WTC11 (cell line): Measurements from ENCODE around the gene GPC5. TPM values are rescaled to one million over a fixed set of nuclear protein-coding genes. Genes with fewer than 3 reads are reported as not detected.
A peak's percentile ranks its signal among the peaks of the same experiment; 100 is the strongest.

Source experiments
- ATAC-seq: fragments of 200-7000 bp; cut with Tn5 transposase; 2 replicates; pipeline ENCODE4 v1.10.0; 2021; ENCODE audit warnings: mild to moderate bottlenecking, moderate library complexity
- CTCF ChIA-PET: fragments of 300-600 bp; sonication (Branson Sonifier 250); formaldehyde crosslinking; loops from one replicate; lab custom pipeline; 2021; ENCODE audit warnings: antibody characterized with exemption; lab: Charles Lee
- POLR2A ChIA-PET: fragments of 350-600 bp; sonication (Branson Sonifier 250); formaldehyde crosslinking; loops from one replicate; lab custom pipeline; 2021; ENCODE audit warnings: antibody characterized with exemption; lab: Charles Lee
- DNase-seq: peaks from one replicate; pipeline ENCODE4 v3.0.0; 2021; ENCODE audit warnings: low spot score
- H3K27ac Mint-ChIP-seq: 2 replicates; pipeline ENCODE4 v1.8.0; 2021; ENCODE audit warnings: mixed read lengths
- H3K27me3 Mint-ChIP-seq: 2 replicates; pipeline ENCODE4 v1.8.0; 2021; ENCODE audit warnings: low read depth, mild to moderate bottlenecking, moderate library complexity, mixed read lengths
- H3K36me3 Mint-ChIP-seq: 2 replicates; pipeline ENCODE4 v1.8.0; 2021; ENCODE audit warnings: mixed read lengths
- H3K4me1 Mint-ChIP-seq: 2 replicates; pipeline ENCODE4 v1.8.0; 2022; ENCODE audit warnings: mixed read lengths
- H3K4me3 Mint-ChIP-seq: 2 replicates; pipeline ENCODE4 v1.8.0; 2021; ENCODE audit warnings: mild to moderate bottlenecking, moderate library complexity, mixed read lengths
- H3K9me3 Mint-ChIP-seq: 2 replicates; pipeline ENCODE4 v1.8.0; 2021; ENCODE audit warnings: mixed read lengths
- EMX1 ChIP-seq: fragments of 250-450 bp; sonication (Bioruptor Pico); IDR thresholded peaks from 2 replicates; pipeline ENCODE4 v1.8.0; 2021; ENCODE audit warnings: mild to moderate bottlenecking
- ESRRA ChIP-seq: sonication (generic); formaldehyde crosslinking; IDR thresholded peaks from 2 replicates; pipeline ENCODE4 v1.8.1; 2022; ENCODE audit warnings: mild to moderate bottlenecking, missing genetic modification reagents, borderline replicate concordance
- FOXK1 ChIP-seq: sonication (generic); formaldehyde crosslinking; IDR thresholded peaks from 2 replicates; pipeline ENCODE4 v1.8.0; 2022; ENCODE audit warnings: mild to moderate bottlenecking, moderate library complexity, missing genetic modification reagents
- MXD4 ChIP-seq: fragments of 250-450 bp; sonication (Bioruptor Pico); IDR thresholded peaks from 2 replicates; pipeline ENCODE4 v1.8.0; 2021; ENCODE audit warnings: mild to moderate bottlenecking, moderate library complexity, borderline replicate concordance
- PRRX2 ChIP-seq: fragments of 250-450 bp; sonication (Bioruptor Pico); IDR thresholded peaks from 2 replicates; pipeline ENCODE4 v1.8.0; 2021; ENCODE audit warnings: mild to moderate bottlenecking
- TEAD4 ChIP-seq: sonication (generic); formaldehyde crosslinking; IDR thresholded peaks from 2 replicates; pipeline ENCODE4 v1.8.0; 2022; ENCODE audit warnings: mild to moderate bottlenecking, missing genetic modification reagents
- ZNF396 ChIP-seq: fragments of 250-450 bp; sonication (Bioruptor Pico); IDR thresholded peaks from 2 replicates; pipeline ENCODE4 v1.8.0; 2021; ENCODE audit warnings: mild to moderate bottlenecking, moderate library complexity, borderline replicate concordance
- total RNA-seq: library from RNA; stranded (reverse); gene quantifications from 3 replicates; pipeline ENCODE4 v1.2.3, GENCODE V29; 2021
- TF ChIP-seq, protein P1 (sequence below): fragments of 250-450 bp; sonication (Bioruptor Pico); IDR thresholded peaks from 2 replicates; pipeline ENCODE4 v2.1.2; 2022; ENCODE audit warnings: mild to moderate bottlenecking, moderate library complexity
- TF ChIP-seq, protein P2 (sequence below): sonication (generic); formaldehyde crosslinking; IDR thresholded peaks from 2 replicates; pipeline ENCODE4 v1.8.1; 2023; ENCODE audit warnings: mild to moderate bottlenecking, missing genetic modification reagents
- TF ChIP-seq, protein P3 (sequence below): fragments of 250-450 bp; sonication (Bioruptor Pico); conservative IDR thresholded peaks from 2 replicates; pipeline ENCODE4 v1.9.0; 2021; ENCODE audit warnings: mild to moderate bottlenecking
- TF ChIP-seq, protein P4 (sequence below): sonication (generic); formaldehyde crosslinking; IDR thresholded peaks from 2 replicates; pipeline ENCODE4 v1.8.0; 2022; ENCODE audit warnings: mild to moderate bottlenecking, missing genetic modification reagents
- TF ChIP-seq, protein P5 (sequence below): sonication (generic); formaldehyde crosslinking; IDR thresholded peaks from 2 replicates; pipeline ENCODE4 v1.8.1; 2023; ENCODE audit warnings: mild to moderate bottlenecking, missing genetic modification reagents, moderate library complexity
- TF ChIP-seq, protein P6 (sequence below): sonication (generic); formaldehyde crosslinking; IDR thresholded peaks from 2 replicates; pipeline ENCODE4 v1.8.1; 2022; ENCODE audit warnings: low read depth, missing genetic modification reagents, borderline replicate concordance
- TF ChIP-seq, protein P7 (sequence below): sonication (generic); formaldehyde crosslinking; IDR thresholded peaks from 2 replicates; pipeline ENCODE4 v1.8.0; 2023; ENCODE audit warnings: missing genetic modification reagents, mild to moderate bottlenecking, borderline replicate concordance

Gene GPC5
- total RNA-seq, 1 experiment from 2014 or later: 0.46 TPM

DNA sequence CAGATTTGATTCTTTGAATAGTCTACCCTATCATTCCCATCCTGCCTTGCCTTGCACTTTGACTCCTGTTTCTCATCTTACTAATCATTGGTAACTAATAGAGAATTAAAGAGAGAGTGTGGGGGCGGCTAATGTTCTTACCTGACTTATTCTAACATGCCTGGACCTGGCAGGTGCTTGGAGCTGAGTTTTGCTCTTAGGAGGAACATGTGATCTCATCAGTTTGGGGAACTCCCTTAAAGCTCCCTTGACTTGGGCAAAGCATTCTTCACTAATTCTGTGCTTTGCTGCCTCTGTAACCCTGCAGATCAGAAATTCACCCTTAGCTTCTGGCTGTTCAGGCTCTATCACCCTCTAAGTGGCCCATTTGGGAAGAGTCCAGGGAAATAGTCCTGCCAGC, 861.1 kb downstream of the GPC5 start (continued):
- TF ChIP-seq, protein P1, sequence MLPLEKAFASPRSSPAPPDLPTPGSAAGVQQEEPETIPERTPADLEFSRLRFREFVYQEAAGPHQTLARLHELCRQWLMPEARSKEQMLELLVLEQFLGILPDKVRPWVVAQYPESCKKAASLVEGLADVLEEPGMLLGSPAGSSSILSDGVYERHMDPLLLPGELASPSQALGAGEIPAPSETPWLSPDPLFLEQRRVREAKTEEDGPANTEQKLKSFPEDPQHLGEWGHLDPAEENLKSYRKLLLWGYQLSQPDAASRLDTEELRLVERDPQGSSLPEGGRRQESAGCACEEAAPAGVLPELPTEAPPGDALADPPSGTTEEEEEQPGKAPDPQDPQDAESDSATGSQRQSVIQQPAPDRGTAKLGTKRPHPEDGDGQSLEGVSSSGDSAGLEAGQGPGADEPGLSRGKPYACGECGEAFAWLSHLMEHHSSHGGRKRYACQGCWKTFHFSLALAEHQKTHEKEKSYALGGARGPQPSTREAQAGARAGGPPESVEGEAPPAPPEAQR (CRISPR knock-in tag): no peak

DNA sequence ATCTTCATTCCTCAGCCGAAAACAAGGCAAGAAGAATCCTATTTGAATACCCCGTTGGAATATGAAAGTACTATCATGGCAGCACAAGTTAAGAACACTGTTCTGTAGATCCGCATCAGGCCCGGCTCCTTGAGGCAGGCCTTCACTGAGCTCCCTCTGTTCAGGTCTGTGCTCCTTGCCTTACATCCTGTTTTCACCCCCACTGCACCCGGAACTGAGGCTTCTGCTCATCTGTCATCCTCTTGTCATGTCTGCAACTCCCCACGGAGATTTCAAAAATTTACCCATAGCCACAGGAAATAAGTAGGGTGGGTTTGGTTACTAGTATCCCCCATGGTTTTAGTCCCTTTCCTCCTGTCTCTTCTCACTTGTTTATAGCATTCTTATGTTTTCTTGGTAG, 861.9 kb downstream of the GPC5 start:
- no peak for DNase-seq
- Mint-ChIP-seq H3K9me3 (no peaks in the 10 kb centered on the region), H3K4me3 (no peak overlapping the region), H3K36me3 (no peaks in the 10 kb centered on the region), H3K4me1 (peaks cover 16% of the 10 kb centered on the region), H3K27ac (no peak overlapping the region), H3K27me3 (no peaks in the 10 kb centered on the region)
- ATAC-seq: peak; percentile 62; the same call in 1 of the 2 replicates
- ChIA-PET CTCF (no interaction called here), POLR2A (no interaction called here)
- no peak for TF ChIP-seq EMX1
- no peak for TF ChIP-seq TEAD4 (CRISPR knock-in tag)
- TF ChIP-seq, protein P2, sequence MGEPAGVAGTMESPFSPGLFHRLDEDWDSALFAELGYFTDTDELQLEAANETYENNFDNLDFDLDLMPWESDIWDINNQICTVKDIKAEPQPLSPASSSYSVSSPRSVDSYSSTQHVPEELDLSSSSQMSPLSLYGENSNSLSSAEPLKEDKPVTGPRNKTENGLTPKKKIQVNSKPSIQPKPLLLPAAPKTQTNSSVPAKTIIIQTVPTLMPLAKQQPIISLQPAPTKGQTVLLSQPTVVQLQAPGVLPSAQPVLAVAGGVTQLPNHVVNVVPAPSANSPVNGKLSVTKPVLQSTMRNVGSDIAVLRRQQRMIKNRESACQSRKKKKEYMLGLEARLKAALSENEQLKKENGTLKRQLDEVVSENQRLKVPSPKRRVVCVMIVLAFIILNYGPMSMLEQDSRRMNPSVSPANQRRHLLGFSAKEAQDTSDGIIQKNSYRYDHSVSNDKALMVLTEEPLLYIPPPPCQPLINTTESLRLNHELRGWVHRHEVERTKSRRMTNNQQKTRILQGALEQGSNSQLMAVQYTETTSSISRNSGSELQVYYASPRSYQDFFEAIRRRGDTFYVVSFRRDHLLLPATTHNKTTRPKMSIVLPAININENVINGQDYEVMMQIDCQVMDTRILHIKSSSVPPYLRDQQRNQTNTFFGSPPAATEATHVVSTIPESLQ (CRISPR knock-in tag): no peak
- TF ChIP-seq PRRX2: no peak
- TF ChIP-seq FOXK1 (CRISPR knock-in tag): no peak
- TF ChIP-seq, protein P3, sequence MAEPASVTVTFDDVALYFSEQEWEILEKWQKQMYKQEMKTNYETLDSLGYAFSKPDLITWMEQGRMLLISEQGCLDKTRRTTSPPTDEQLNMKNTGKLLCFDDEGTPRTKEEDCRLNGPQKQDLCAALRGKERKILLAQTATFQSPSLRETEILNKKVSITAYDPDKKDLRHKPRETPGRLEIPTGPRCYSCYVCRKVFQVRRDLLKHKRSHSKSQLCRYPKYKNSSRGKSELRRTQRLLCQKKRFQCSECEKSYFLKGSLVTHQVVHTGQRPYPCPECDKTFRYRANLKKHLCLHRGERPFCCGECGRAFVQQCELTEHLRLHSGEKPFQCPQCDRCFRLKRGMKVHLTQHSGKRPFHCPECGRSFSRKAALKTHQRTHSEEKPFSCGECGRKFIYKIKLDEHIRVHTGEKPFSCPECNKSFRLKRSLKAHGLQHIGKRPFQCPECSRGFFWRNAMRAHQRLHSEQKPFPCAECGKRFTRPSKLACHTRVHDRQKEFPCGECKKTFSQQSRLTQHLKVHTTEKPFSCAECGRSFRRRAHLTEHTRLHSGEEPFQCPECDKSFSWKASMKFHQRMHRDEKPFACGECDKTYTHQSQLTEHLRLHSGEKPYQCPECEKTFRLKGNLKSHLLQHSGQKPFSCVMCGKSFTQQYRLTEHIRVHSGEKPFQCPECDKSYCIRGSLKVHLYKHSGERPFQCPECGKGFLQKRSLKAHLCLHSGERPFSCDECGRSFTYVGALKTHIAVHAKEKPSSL: no peak
- TF ChIP-seq, protein P4, sequence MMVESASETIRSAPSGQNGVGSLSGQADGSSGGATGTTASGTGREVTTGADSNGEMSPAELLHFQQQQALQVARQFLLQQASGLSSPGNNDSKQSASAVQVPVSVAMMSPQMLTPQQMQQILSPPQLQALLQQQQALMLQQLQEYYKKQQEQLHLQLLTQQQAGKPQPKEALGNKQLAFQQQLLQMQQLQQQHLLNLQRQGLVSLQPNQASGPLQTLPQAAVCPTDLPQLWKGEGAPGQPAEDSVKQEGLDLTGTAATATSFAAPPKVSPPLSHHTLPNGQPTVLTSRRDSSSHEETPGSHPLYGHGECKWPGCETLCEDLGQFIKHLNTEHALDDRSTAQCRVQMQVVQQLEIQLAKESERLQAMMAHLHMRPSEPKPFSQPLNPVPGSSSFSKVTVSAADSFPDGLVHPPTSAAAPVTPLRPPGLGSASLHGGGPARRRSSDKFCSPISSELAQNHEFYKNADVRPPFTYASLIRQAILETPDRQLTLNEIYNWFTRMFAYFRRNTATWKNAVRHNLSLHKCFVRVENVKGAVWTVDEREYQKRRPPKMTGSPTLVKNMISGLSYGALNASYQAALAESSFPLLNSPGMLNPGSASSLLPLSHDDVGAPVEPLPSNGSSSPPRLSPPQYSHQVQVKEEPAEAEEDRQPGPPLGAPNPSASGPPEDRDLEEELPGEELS (CRISPR knock-in tag): no peak
- no peak for TF ChIP-seq ZNF396
- no peak for TF ChIP-seq ESRRA (CRISPR knock-in tag)
- TF ChIP-seq, protein P5, sequence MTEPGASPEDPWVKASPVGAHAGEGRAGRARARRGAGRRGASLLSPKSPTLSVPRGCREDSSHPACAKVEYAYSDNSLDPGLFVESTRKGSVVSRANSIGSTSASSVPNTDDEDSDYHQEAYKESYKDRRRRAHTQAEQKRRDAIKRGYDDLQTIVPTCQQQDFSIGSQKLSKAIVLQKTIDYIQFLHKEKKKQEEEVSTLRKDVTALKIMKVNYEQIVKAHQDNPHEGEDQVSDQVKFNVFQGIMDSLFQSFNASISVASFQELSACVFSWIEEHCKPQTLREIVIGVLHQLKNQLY (CRISPR knock-in tag): no peak
- TF ChIP-seq, protein P6, sequence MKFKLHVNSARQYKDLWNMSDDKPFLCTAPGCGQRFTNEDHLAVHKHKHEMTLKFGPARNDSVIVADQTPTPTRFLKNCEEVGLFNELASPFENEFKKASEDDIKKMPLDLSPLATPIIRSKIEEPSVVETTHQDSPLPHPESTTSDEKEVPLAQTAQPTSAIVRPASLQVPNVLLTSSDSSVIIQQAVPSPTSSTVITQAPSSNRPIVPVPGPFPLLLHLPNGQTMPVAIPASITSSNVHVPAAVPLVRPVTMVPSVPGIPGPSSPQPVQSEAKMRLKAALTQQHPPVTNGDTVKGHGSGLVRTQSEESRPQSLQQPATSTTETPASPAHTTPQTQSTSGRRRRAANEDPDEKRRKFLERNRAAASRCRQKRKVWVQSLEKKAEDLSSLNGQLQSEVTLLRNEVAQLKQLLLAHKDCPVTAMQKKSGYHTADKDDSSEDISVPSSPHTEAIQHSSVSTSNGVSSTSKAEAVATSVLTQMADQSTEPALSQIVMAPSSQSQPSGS: no peak

DNA sequence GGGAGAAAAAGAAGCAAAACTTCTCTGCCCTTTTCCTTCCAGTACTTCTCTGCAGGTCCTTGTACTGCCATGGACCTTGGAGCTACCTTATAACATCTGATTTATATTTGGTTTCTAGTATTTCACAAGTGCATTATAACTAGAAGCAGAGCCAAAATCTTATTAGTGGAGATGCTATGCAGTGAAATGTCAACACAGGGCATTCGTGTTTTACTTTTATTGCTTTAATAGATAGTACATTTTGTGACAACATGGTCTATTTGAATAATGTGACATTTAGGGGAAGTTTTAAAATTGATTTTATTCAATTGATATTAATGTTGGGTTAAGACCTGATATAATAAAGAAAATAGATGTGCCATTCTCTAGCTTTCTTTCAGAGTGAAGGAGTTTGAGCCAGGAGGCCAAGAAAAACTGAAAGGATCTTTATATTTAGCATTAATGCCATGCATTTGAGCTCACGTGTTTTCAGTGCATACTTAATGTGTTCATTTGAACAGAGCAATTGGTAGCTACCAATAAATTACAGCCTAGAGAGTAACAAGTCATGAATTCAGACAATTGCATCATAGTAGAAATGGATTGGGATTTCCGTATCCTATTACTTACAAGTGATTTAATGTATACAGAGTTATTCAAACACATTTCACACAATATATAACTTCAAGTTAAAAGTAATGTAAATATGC, 863.8 kb downstream of the GPC5 start:
- peaks cover 27% of the 10 kb centered on the region for H3K4me1 Mint-ChIP-seq
- no peak for TF ChIP-seq MXD4 (CRISPR knock-in tag)
- TF ChIP-seq, protein P7, sequence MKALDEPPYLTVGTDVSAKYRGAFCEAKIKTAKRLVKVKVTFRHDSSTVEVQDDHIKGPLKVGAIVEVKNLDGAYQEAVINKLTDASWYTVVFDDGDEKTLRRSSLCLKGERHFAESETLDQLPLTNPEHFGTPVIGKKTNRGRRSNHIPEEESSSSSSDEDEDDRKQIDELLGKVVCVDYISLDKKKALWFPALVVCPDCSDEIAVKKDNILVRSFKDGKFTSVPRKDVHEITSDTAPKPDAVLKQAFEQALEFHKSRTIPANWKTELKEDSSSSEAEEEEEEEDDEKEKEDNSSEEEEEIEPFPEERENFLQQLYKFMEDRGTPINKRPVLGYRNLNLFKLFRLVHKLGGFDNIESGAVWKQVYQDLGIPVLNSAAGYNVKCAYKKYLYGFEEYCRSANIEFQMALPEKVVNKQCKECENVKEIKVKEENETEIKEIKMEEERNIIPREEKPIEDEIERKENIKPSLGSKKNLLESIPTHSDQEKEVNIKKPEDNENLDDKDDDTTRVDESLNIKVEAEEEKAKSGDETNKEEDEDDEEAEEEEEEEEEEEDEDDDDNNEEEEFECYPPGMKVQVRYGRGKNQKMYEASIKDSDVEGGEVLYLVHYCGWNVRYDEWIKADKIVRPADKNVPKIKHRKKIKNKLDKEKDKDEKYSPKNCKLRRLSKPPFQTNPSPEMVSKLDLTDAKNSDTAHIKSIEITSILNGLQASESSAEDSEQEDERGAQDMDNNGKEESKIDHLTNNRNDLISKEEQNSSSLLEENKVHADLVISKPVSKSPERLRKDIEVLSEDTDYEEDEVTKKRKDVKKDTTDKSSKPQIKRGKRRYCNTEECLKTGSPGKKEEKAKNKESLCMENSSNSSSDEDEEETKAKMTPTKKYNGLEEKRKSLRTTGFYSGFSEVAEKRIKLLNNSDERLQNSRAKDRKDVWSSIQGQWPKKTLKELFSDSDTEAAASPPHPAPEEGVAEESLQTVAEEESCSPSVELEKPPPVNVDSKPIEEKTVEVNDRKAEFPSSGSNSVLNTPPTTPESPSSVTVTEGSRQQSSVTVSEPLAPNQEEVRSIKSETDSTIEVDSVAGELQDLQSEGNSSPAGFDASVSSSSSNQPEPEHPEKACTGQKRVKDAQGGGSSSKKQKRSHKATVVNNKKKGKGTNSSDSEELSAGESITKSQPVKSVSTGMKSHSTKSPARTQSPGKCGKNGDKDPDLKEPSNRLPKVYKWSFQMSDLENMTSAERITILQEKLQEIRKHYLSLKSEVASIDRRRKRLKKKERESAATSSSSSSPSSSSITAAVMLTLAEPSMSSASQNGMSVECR (CRISPR knock-in tag): no peak

More for the DNA sequence above, 863.8 kb downstream of the GPC5 start:
- no peak overlapping the region for H3K4me3 Mint-ChIP-seq
- ATAC-seq (no peak), DNase-seq (no peak)
- H3K36me3 Mint-ChIP-seq: no peaks in the 10 kb centered on the region
- CTCF ChIA-PET: no interaction called here
- H3K27me3 Mint-ChIP-seq: no peaks in the 10 kb centered on the region
- no peaks in the 10 kb centered on the region for H3K9me3 Mint-ChIP-seq
- no peak overlapping the region for H3K27ac Mint-ChIP-seq
- POLR2A ChIA-PET: no interaction called here
